ENCODE data around the gene EHBP1.

The EHBP1 gene

GRCh38 chr2:62774555-62775366 is 69.2 kb downstream of the EHBP1 start:
- Histone ChIP-seq H3K36me3 (ENCODE audit: insufficient read depth, low read length) (no peaks in the 10 kb centered on the region), H3K9ac (ENCODE audit: low read depth, low read length, poor library complexity, severe bottlenecking) (no peak overlapping the region), H3K4me3 (ENCODE audit: low read length, poor library complexity, severe bottlenecking) (no peak overlapping the region), H3F3A (ENCODE audit: low read depth) (peaks cover 3% of the 10 kb centered on the region; the same call in 1 of the 2 replicates), H4K20me1 (ENCODE audit: insufficient read depth, low read length, poor library complexity, severe bottlenecking) (peaks cover 2% of the 10 kb centered on the region), H3K4me2 (ENCODE audit: low read depth, low read length, poor library complexity, severe bottlenecking) (no peak overlapping the region), H3K27me3 (ENCODE audit: insufficient read depth, low read length, poor library complexity, severe bottlenecking) (no peaks in the 10 kb centered on the region), H2AFZ (ENCODE audit: low read length) (no peak overlapping the region), H3K4me1 (ENCODE audit: insufficient read depth, low read length, poor library complexity, severe bottlenecking) (no peaks in the 10 kb centered on the region), H3K79me2 (ENCODE audit: insufficient read depth, low read length) (no peaks in the 10 kb centered on the region), H3K9me3 (ENCODE audit: insufficient read depth, low read depth, low read length) (no peaks in the 10 kb centered on the region), H3K9me2 (replicated peaks; ENCODE audit: low read depth, low read length) (no peaks in the 10 kb centered on the region)
- TF ChIP-seq CTCF (conservative IDR thresholded peaks at IDR 0.05; ENCODE audit: low read length) (peak; percentile 82), EZH2phosphoT487 (IDR thresholded peaks at IDR 0.05; ENCODE audit: borderline replicate concordance) (no peak)

GRCh38 chr2:62775367-62775668 is 69.8 kb downstream of the EHBP1 start:
- no peaks in the 10 kb centered on the region for H3K27me3 ChIP-seq (ENCODE audit: insufficient read depth, low read length, poor library complexity, severe bottlenecking)

GRCh38 chr2:62783679-62784078 is 78.2 kb downstream of the EHBP1 start:
- Histone ChIP-seq H3K27me3 (ENCODE audit: insufficient read depth, low read length, poor library complexity, severe bottlenecking) (no peaks in the 10 kb centered on the region), H3K9me2 (replicated peaks; ENCODE audit: low read depth, low read length) (no peaks in the 10 kb centered on the region), H3F3A (ENCODE audit: low read depth) (no peaks in the 10 kb centered on the region), H3K4me2 (ENCODE audit: low read depth, low read length, poor library complexity, severe bottlenecking) (no peak overlapping the region), H3K79me2 (ENCODE audit: insufficient read depth, low read length) (no peaks in the 10 kb centered on the region), H3K36me3 (ENCODE audit: insufficient read depth, low read length) (peaks cover 12% of the 10 kb centered on the region; the same call in 1 of the 2 replicates), H3K4me3 (ENCODE audit: low read length, poor library complexity, severe bottlenecking) (no peak overlapping the region), H3K9ac (ENCODE audit: low read depth, low read length, poor library complexity, severe bottlenecking) (no peak overlapping the region), H3K4me1 (ENCODE audit: insufficient read depth, low read length, poor library complexity, severe bottlenecking) (peaks cover 7% of the 10 kb centered on the region), H3K9me3 (ENCODE audit: insufficient read depth, low read depth, low read length) (no peaks in the 10 kb centered on the region), H2AFZ (ENCODE audit: low read length) (no peak overlapping the region), H4K20me1 (ENCODE audit: insufficient read depth, low read length, poor library complexity, severe bottlenecking) (no peaks in the 10 kb centered on the region)
- TF ChIP-seq CTCF (conservative IDR thresholded peaks at IDR 0.05; ENCODE audit: low read length), result no peak
- no peak for TF ChIP-seq EZH2phosphoT487 (IDR thresholded peaks at IDR 0.05; ENCODE audit: borderline replicate concordance)

More at GRCh38 chr2:62775367-62775668, 69.8 kb downstream of the EHBP1 start:
- Histone ChIP-seq H3K4me1 (ENCODE audit: insufficient read depth, low read length, poor library complexity, severe bottlenecking) (no peaks in the 10 kb centered on the region), H3K9me3 (ENCODE audit: insufficient read depth, low read depth, low read length) (no peaks in the 10 kb centered on the region), H3F3A (ENCODE audit: low read depth) (peaks cover 3% of the 10 kb centered on the region; the same call in 1 of the 2 replicates), H3K79me2 (ENCODE audit: insufficient read depth, low read length) (no peaks in the 10 kb centered on the region), H3K36me3 (ENCODE audit: insufficient read depth, low read length) (no peaks in the 10 kb centered on the region), H2AFZ (ENCODE audit: low read length) (no peak overlapping the region), H3K9ac (ENCODE audit: low read depth, low read length, poor library complexity, severe bottlenecking) (no peak overlapping the region), H4K20me1 (ENCODE audit: insufficient read depth, low read length, poor library complexity, severe bottlenecking) (peaks cover 2% of the 10 kb centered on the region), H3K9me2 (replicated peaks; ENCODE audit: low read depth, low read length) (no peaks in the 10 kb centered on the region), H3K4me2 (ENCODE audit: low read depth, low read length, poor library complexity, severe bottlenecking) (no peak overlapping the region), H3K4me3 (ENCODE audit: low read length, poor library complexity, severe bottlenecking) (no peak overlapping the region)
- TF ChIP-seq CTCF (conservative IDR thresholded peaks at IDR 0.05; ENCODE audit: low read length) (no peak; the same call in 1 of the 2 replicates), EZH2phosphoT487 (IDR thresholded peaks at IDR 0.05; ENCODE audit: borderline replicate concordance) (no peak)
